A549 (cell line): ENCODE data around the gene RAB2B. TPM values are rescaled to one million over a fixed set of nuclear protein-coding genes. Genes with fewer than 3 reads are reported as not detected.

ENCODE experiments used
- ATAC-seq, 2 experiments: fragments of 200-7000 bp in 1 of 2; fragments of >200 bp in 1 of 2; cut with Nextera tagmentation in 1 of 2; cut with Tn5 transposase in 1 of 2; 3 replicates each; pipeline versions ENCODE4 v1.8.0 to v1.9.1; 2018 to 2020; ENCODE audit warnings: mild to moderate bottlenecking in 1 of 2, moderate library complexity in 1 of 2
- CTCF ChIA-PET: fragments of 300-600 bp; sonication (Branson Sonifier 250); formaldehyde crosslinking; extraction: SDS; loops from one replicate; lab custom pipeline; 2021; ENCODE audit warnings: antibody characterized with exemption, inconsistent platforms; lab: Yijun Ruan, JAX
- POLR2A ChIA-PET: fragments of 350-600 bp; formaldehyde crosslinking; extraction: SDS; loops from one replicate; lab custom pipeline; 2021; ENCODE audit warnings: antibody characterized with exemption, inconsistent platforms; lab: Yijun Ruan, JAX
- DNase-seq, 2 experiments: peaks; one replicate each; pipeline versions ENCODE4 v3.0.0 to v3.0.0-alpha.2; 2011 to 2016; ENCODE audit warnings: low read depth in 1 of 2, low spot score in 1 of 2
- FAIRE-seq: peaks from 2 replicates; lab custom pipeline; 2011; peaks lifted over from hg19 to GRCh38; lab: Jason Lieb, UNC
- H3K27ac ChIP-seq, 2 experiments: fragments of >200 bp; sonication (Bioruptor Twin); formaldehyde crosslinking; 3 replicates each; pipeline ENCODE4 v1.5.1; 2016 to 2017
- H3K4me1 ChIP-seq: fragments of >200 bp; sonication (Bioruptor Twin); formaldehyde crosslinking; 3 replicates; pipeline ENCODE4 v1.6.1; 2016
- H3K4me2 ChIP-seq: fragments of >200 bp; sonication (Bioruptor Twin); formaldehyde crosslinking; 3 replicates; pipeline ENCODE4 v1.6.1; 2016
- H3K4me3 ChIP-seq: fragments of >200 bp; sonication (Bioruptor Twin); formaldehyde crosslinking; 3 replicates; pipeline ENCODE4 v1.5.1; 2016
- H3K9me3 ChIP-seq: fragments of >200 bp; sonication (Bioruptor Twin); formaldehyde crosslinking; 3 replicates; pipeline ENCODE4 v1.6.1; 2016
- CEBPB ChIP-seq, 2 experiments: fragments of >200 bp in 1 of 2; sonication (Bioruptor Twin) in 1 of 2; formaldehyde crosslinking in 1 of 2; IDR thresholded peaks; 2 replicates each; pipeline ENCODE4 v1.6.1; 2012 to 2016
- CHD4 ChIP-seq: fragments of 200-600 bp; sonication (generic); IDR thresholded peaks from 2 replicates; pipeline ENCODE4 v1.6.1; 2016; ENCODE audit warnings: antibody characterized with exemption, mild to moderate bottlenecking, borderline replicate concordance
- EHF ChIP-seq: fragments of 250-450 bp; sonication (Bioruptor Pico); IDR thresholded peaks from 2 replicates; pipeline ENCODE4 v1.5.0; 2020; ENCODE audit warnings: mild to moderate bottlenecking
- HDAC2 ChIP-seq: fragments of 200-600 bp; sonication (generic); IDR thresholded peaks from 2 replicates; pipeline ENCODE4 v1.6.1; 2016
- HOXA7 ChIP-seq: fragments of 250-450 bp; sonication (Bioruptor Pico); IDR thresholded peaks from 2 replicates; pipeline ENCODE4 v1.5.0; 2020; ENCODE audit warnings: mild to moderate bottlenecking, moderate library complexity
- HOXB13 ChIP-seq: fragments of 250-450 bp; sonication (Bioruptor Pico); IDR thresholded peaks from 2 replicates; pipeline ENCODE4 v1.5.0; 2020; ENCODE audit warnings: low read depth, mild to moderate bottlenecking, moderate library complexity
- HOXB5 ChIP-seq: fragments of 250-450 bp; sonication (Bioruptor Pico); IDR thresholded peaks from 2 replicates; pipeline ENCODE4 v1.5.0; 2020; ENCODE audit warnings: mild to moderate bottlenecking, moderate library complexity
- JUN ChIP-seq, 2 experiments: fragments of >200 bp; sonication (Bioruptor Twin); formaldehyde crosslinking; IDR thresholded peaks; 2 replicates in 1 of 2; 3 replicates in 1 of 2; pipeline ENCODE4 v1.6.1; 2016 to 2017
- MAZ ChIP-seq: fragments of 150-350 bp; IDR thresholded peaks from 2 replicates; pipeline ENCODE4 v1.6.1; 2014; ENCODE audit warnings: antibody characterized with exemption, low read depth, low read length, borderline replicate concordance
- MYC ChIP-seq: IDR thresholded peaks from 2 replicates; pipeline ENCODE4 v1.6.1; 2012; ENCODE audit warnings: mild to moderate bottlenecking, inconsistent platforms, low read length, improper control_type of control experiment, borderline replicate concordance
- NFE2L2 ChIP-seq: fragments of 150-350 bp; conservative IDR thresholded peaks from 2 replicates; pipeline ENCODE4 v1.6.1; 2014; ENCODE audit warnings: low read length
- NPAS2 ChIP-seq: fragments of 250-450 bp; sonication (Bioruptor Pico); IDR thresholded peaks from 2 replicates; pipeline ENCODE4 v1.8.0; 2022; ENCODE audit warnings: mild to moderate bottlenecking, moderate library complexity, borderline replicate concordance
- NR3C1 ChIP-seq: fragments of >200 bp; sonication (Bioruptor Twin); formaldehyde crosslinking; IDR thresholded peaks from 3 replicates; pipeline ENCODE4 v1.6.1; 2017
- PHF8 ChIP-seq: fragments of 200-600 bp; sonication (generic); IDR thresholded peaks from 2 replicates; pipeline ENCODE4 v1.6.1; 2016; ENCODE audit warnings: low read depth, mild to moderate bottlenecking, antibody characterized with exemption, moderate library complexity, borderline replicate concordance
- POLR2A ChIP-seq: IDR thresholded peaks from 2 replicates; pipeline ENCODE4 v1.6.1; 2012; ENCODE audit warnings: mild to moderate bottlenecking, low read length
- RAD21 ChIP-seq, 2 experiments: fragments of >200 bp in 1 of 2; sonication (Bioruptor Twin) in 1 of 2; formaldehyde crosslinking in 1 of 2; IDR thresholded peaks in 1 of 2; conservative IDR thresholded peaks in 1 of 2; 2 replicates in 1 of 2; 3 replicates in 1 of 2; pipeline ENCODE4 v1.6.1; 2012 to 2018; ENCODE audit warnings: inconsistent platforms in 1 of 2
- RARB ChIP-seq: fragments of 250-450 bp; sonication (Bioruptor Pico); IDR thresholded peaks from 2 replicates; pipeline ENCODE4 v1.8.0; 2021; ENCODE audit warnings: mild to moderate bottlenecking, moderate library complexity
- TFCP2L1 ChIP-seq: fragments of 250-450 bp; sonication (Bioruptor Pico); IDR thresholded peaks from 2 replicates; pipeline ENCODE4 v1.5.0; 2021; ENCODE audit warnings: mild to moderate bottlenecking
- TP53 ChIP-seq: fragments of 250-450 bp; sonication (Bioruptor Pico); IDR thresholded peaks from 2 replicates; pipeline ENCODE4 v1.5.0; 2021; ENCODE audit warnings: mild to moderate bottlenecking, moderate library complexity
- ZC3H11A ChIP-seq: fragments of 450-650 bp; IDR thresholded peaks from 2 replicates; pipeline ENCODE4 v1.6.1; 2014; ENCODE audit warnings: antibody characterized with exemption, mild to moderate bottlenecking
- WGBS: methylation state at CpG from one replicate; pipeline ENCODE4 v1.1.6; 2017; ENCODE audit errors: missing lambda C conversion rate; 5-methylcytosine and 5-hydroxymethylcytosine counted together
- polyA plus RNA-seq, 4 experiments: library from polyadenylated mRNA; depleted of rRNA in 3 of 4; stranded (reverse); fragments of >200 nt; fragmentation: RNase III in 1 of 4; extraction: RNeasy Plus Mini Kit Qiagen cat#74134 plus additional on column Dnase treatment in 1 of 4; gene quantifications; 2 replicates in 3 of 4; 3 replicates in 1 of 4; pipeline ENCODE4 v1.2.3, GENCODE V29; 2011 to 2017
- TF ChIP-seq, protein P1 (sequence below): fragments of 450-650 bp; IDR thresholded peaks from 2 replicates; pipeline ENCODE4 v1.6.1; 2014; ENCODE audit warnings: antibody characterized with exemption
- TF ChIP-seq, protein P2 (sequence below): fragments of 250-450 bp; sonication (Bioruptor Pico); IDR thresholded peaks from 2 replicates; pipeline ENCODE4 v1.5.0; 2020; ENCODE audit warnings: low read depth, mild to moderate bottlenecking, moderate library complexity
- TF ChIP-seq, protein P3 (sequence below): fragments of >200 bp; sonication (Bioruptor Twin); formaldehyde crosslinking; IDR thresholded peaks from 2 replicates; pipeline ENCODE4 v1.6.1; 2016
- TF ChIP-seq, protein P4 (sequence below): fragments of 200-600 bp; sonication (generic); IDR thresholded peaks from 2 replicates; pipeline ENCODE4 v1.6.1; 2016; ENCODE audit warnings: antibody characterized with exemption, mild to moderate bottlenecking, moderate library complexity
- TF ChIP-seq, protein P5 (sequence below): fragments of 250-450 bp; sonication (Bioruptor Pico); IDR thresholded peaks from 2 replicates; pipeline ENCODE4 v1.5.0; 2021; ENCODE audit warnings: mild to moderate bottlenecking, moderate library complexity, borderline replicate concordance

The RAB2B gene
- polyA plus RNA-seq, 2 of the 4 experiments (the other 2 are of a cell fraction), result 18.4 to 41.3 TPM

DNA sequence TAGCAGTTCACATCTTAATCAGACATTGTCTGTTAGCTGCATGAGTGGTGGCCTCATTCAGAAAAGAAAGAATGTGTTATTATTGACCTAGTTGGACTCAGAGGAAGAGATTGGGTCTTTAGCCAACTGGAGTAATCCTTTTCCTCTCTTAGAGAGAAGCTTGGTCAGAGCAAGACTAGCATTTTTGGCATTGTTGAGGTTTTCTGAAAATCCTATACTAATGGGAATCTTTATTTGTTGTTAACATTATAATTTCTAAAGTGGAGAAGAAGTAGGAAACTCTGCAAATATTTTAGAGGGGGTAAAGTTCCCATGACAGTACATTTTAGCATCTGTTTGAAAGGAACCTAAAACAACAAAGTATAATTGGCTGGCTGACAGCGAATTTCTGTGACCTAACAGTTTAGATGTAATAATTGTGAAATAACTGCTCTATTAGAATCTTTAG lies 9.9 kb upstream of the RAB2B start:
- H3K4me1 ChIP-seq, result no peaks in the 10 kb centered on the region
- H3K27ac ChIP-seq, result no peak overlapping the region
- no peak overlapping the region for H3K4me3 ChIP-seq
- FAIRE-seq, result no peak
- CTCF ChIA-PET, result interaction anchor here (0.6 to 7.1 kb wide), 3 partner anchors 9 to 59 kb away, joined by 3 to 66 read pairs (median 41); partner anchors contain the start of genes RAB2B and TOX4
- no peak for ATAC-seq
- no peak for TF ChIP-seq RARB
- no peak for TF ChIP-seq NFE2L2
- no peak for TF ChIP-seq RAD21 (conservative IDR thresholded peaks at IDR 0.05 in 1 of 2, IDR thresholded peaks at IDR 0.05 in 1 of 2)
- TF ChIP-seq, protein P1, sequence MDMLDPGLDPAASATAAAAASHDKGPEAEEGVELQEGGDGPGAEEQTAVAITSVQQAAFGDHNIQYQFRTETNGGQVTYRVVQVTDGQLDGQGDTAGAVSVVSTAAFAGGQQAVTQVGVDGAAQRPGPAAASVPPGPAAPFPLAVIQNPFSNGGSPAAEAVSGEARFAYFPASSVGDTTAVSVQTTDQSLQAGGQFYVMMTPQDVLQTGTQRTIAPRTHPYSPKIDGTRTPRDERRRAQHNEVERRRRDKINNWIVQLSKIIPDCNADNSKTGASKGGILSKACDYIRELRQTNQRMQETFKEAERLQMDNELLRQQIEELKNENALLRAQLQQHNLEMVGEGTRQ, result no peak
- no peak for TF ChIP-seq NR3C1
- TF ChIP-seq HOXA7 (CRISPR knock-in tag), result no peak
- no peak for TF ChIP-seq TFCP2L1 (CRISPR knock-in tag)
- TF ChIP-seq HOXB13 (CRISPR knock-in tag), result no peak
- TF ChIP-seq EHF (CRISPR knock-in tag), result no peak
- no peak for TF ChIP-seq NPAS2 (CRISPR knock-in tag)
- no peak for TF ChIP-seq ZC3H11A
- TF ChIP-seq, protein P2, sequence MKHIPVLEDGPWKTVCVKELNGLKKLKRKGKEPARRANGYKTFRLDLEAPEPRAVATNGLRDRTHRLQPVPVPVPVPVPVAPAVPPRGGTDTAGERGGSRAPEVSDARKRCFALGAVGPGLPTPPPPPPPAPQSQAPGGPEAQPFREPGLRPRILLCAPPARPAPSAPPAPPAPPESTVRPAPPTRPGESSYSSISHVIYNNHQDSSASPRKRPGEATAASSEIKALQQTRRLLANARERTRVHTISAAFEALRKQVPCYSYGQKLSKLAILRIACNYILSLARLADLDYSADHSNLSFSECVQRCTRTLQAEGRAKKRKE (CRISPR knock-in tag), result no peak
- TF ChIP-seq HDAC2, result no peak
- TF ChIP-seq CEBPB (IDR thresholded peaks at IDR 0.05), result no peak
- TF ChIP-seq HOXB5 (CRISPR knock-in tag), result no peak
- DNase-seq, result no peak
- H3K9me3 ChIP-seq, result no peaks in the 10 kb centered on the region
- POLR2A ChIA-PET, result no interaction called here
- no peak overlapping the region for H3K4me2 ChIP-seq
- WGBS, result 90% methylated on average over 1 of the region's 1 CpG

DNA sequence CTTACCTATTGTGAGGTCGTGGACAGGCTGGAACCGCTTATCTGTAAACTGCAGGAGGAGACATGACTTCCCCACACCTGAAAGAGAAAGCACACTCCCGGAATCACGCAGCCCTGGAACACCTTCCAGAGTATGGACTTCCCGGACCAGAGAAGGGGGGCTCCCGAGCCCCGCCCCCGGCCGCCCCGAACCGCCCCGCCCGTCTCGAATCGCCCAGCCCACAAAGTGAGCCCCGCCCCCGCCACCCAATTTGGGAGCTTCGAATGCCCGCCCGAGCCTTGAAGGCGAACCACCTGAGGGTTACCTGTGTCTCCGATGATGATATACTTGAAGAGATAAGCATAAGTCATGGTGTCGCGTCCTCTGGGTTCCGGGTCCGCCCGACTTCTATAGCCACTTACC lies 235 bp downstream of the RAB2B start:
- Histone ChIP-seq H3K9me3 (no peaks in the 10 kb centered on the region), H3K4me3 (peak overlapping the region; percentile 78), H3K4me1 (peaks cover 12% of the 10 kb centered on the region)
- ATAC-seq, result peak; percentile 86 to 87
- 1% methylated on average over 16 of the region's 27 CpGs for WGBS
- TF ChIP-seq POLR2A (peak; percentile 42), TFCP2L1 (CRISPR knock-in tag) (no peak)
- TF ChIP-seq, all 56 proteins: peak for 1
- peak in 1 of 2 experiments; percentile 72 for DNase-seq
- Histone ChIP-seq H3K4me2 (peak overlapping the region; percentile 87), H3K27ac (peak overlapping the region; percentile 71 to 91)
- ChIA-PET POLR2A (interaction anchor here (0.6 to 2.0 kb wide), 6 partner anchors 10 to 50 kb away, joined by 3 to 13 read pairs (median 4); partner anchors contain the start of genes CHD8 and SALL2), CTCF (interaction anchor here (0.5 to 5.7 kb wide), 16 partner anchors 8 to 372 kb away, joined by 3 to 66 read pairs (median 5); partner anchors contain the start of genes CHD8 and METTL3)
- FAIRE-seq, result no peak

DNA sequence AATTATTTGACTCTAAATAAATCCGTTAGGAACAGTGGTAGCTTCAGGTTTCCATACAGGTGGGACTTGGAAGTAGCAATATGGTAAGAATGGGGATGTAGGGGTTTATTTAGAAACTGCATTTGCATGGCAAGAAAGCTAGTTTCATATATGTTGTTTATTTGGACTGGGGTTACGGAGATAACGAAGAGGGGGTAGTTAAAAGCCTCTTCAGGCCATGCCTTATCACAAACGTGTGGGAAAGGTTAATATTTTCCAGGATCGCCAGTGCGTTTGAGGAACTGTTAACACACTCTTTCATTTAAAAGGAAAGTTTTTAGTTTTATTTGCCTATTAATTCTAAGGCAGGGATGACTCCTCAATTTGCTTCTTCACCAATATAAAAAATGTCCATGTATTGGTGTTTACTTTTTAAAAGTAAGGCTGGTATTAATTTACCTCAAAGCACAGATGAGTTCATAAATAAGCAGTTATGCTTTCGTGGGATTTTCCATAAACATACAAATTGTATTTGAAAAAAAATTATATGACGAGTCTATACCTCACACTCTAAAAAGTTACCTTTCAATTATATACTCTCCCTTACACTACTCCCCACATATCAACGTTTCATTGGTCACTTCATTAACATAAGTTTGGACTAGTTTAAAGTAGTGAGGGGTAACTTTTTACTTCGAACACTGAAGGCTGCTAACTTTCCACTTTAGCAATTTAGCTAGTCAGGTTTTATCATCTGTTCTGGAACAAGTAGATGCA lies 814 bp downstream of the RAB2B start:
- H3K9me3 ChIP-seq, result no peaks in the 10 kb centered on the region
- DNase-seq, result no peak
- H3K4me1 ChIP-seq, result peaks cover 12% of the 10 kb centered on the region
- 40% methylated on average over 10 of the region's 10 CpGs for WGBS
- peak overlapping the region; percentile 71 to 91 for H3K27ac ChIP-seq
- CTCF ChIA-PET, result interaction anchor here (0.6 to 5.7 kb wide), 13 partner anchors 7 to 35 kb away, joined by 3 to 66 read pairs (median 7); partner anchors contain the start of genes CHD8 and METTL3
- H3K4me3 ChIP-seq, result peak overlapping the region; percentile 78
- peak; percentile 7 to 23 for ATAC-seq
- POLR2A ChIA-PET, result interaction anchor here (0.6 to 2.0 kb wide), 6 partner anchors 9 to 50 kb away, joined by 3 to 13 read pairs (median 4); partner anchors contain the start of genes CHD8 and SALL2
- FAIRE-seq, result no peak
- peak overlapping the region; percentile 87 for H3K4me2 ChIP-seq
- TF ChIP-seq JUN (IDR thresholded peaks at IDR 0.05) (no peak), PHF8 (no peak), MYC (no peak), TP53 (CRISPR knock-in tag) (no peak), POLR2A (no peak), ZC3H11A (no peak), MAZ (no peak), CHD4 (no peak)
- TF ChIP-seq, protein P3, sequence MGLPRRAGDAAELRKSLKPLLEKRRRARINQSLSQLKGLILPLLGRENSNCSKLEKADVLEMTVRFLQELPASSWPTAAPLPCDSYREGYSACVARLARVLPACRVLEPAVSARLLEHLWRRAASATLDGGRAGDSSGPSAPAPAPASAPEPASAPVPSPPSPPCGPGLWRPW, result no peak
- TF ChIP-seq, protein P4, sequence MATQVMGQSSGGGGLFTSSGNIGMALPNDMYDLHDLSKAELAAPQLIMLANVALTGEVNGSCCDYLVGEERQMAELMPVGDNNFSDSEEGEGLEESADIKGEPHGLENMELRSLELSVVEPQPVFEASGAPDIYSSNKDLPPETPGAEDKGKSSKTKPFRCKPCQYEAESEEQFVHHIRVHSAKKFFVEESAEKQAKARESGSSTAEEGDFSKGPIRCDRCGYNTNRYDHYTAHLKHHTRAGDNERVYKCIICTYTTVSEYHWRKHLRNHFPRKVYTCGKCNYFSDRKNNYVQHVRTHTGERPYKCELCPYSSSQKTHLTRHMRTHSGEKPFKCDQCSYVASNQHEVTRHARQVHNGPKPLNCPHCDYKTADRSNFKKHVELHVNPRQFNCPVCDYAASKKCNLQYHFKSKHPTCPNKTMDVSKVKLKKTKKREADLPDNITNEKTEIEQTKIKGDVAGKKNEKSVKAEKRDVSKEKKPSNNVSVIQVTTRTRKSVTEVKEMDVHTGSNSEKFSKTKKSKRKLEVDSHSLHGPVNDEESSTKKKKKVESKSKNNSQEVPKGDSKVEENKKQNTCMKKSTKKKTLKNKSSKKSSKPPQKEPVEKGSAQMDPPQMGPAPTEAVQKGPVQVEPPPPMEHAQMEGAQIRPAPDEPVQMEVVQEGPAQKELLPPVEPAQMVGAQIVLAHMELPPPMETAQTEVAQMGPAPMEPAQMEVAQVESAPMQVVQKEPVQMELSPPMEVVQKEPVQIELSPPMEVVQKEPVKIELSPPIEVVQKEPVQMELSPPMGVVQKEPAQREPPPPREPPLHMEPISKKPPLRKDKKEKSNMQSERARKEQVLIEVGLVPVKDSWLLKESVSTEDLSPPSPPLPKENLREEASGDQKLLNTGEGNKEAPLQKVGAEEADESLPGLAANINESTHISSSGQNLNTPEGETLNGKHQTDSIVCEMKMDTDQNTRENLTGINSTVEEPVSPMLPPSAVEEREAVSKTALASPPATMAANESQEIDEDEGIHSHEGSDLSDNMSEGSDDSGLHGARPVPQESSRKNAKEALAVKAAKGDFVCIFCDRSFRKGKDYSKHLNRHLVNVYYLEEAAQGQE, result no peak
- TF ChIP-seq, protein P5, sequence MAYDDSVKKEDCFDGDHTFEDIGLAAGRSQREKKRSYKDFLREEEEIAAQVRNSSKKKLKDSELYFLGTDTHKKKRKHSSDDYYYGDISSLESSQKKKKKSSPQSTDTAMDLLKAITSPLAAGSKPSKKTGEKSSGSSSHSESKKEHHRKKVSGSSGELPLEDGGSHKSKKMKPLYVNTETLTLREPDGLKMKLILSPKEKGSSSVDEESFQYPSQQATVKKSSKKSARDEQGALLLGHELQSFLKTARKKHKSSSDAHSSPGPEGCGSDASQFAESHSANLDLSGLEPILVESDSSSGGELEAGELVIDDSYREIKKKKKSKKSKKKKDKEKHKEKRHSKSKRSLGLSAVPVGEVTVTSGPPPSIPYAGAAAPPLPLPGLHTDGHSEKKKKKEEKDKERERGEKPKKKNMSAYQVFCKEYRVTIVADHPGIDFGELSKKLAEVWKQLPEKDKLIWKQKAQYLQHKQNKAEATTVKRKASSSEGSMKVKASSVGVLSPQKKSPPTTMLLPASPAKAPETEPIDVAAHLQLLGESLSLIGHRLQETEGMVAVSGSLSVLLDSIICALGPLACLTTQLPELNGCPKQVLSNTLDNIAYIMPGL (CRISPR knock-in tag), result no peak
